K562 (cell line): ENCODE measurements around the gene KLK1. TPM values are rescaled to one million over a fixed set of nuclear protein-coding genes. Genes with fewer than 3 reads are reported as not detected.
A peak's percentile ranks its signal among the peaks of the same experiment; 100 is the strongest.

Experiments
- CBFA2T3 ChIP-seq: fragments of 450-650 bp; IDR thresholded peaks from 2 replicates; pipeline ENCODE4 v1.6.1; 2017
- E2F1 ChIP-seq: sonication (generic); formaldehyde crosslinking; IDR thresholded peaks from 2 replicates; pipeline ENCODE4 v1.8.1; 2023; ENCODE audit warnings: mild to moderate bottlenecking, missing genetic modification reagents, moderate library complexity
- NFIC ChIP-seq: fragments of 450-650 bp; IDR thresholded peaks from 2 replicates; pipeline ENCODE4 v1.6.1; 2017; ENCODE audit warnings: mild to moderate bottlenecking, inconsistent platforms
- NR1H2 ChIP-seq: sonication (generic); formaldehyde crosslinking; IDR thresholded peaks from 2 replicates; pipeline ENCODE4 v1.4.0; 2020; ENCODE audit warnings: mild to moderate bottlenecking, missing genetic modification reagents
- POLR2A ChIP-seq: fragments of 450-650 bp; conservative IDR thresholded peaks from 2 replicates; pipeline ENCODE4 v1.6.1; 2016
- POLR2AphosphoS5 ChIP-seq: IDR thresholded peaks from 2 replicates; pipeline ENCODE4 v1.6.1; 2011; ENCODE audit warnings: mild to moderate bottlenecking, low read depth, low read length, moderate library complexity; ENCODE audit not compliant: control insufficient read depth, insufficient read depth
- POLR2G ChIP-seq: fragments of 200-400 bp; formaldehyde crosslinking; IDR thresholded peaks from 2 replicates; pipeline ENCODE4 v1.6.1; 2017; ENCODE audit warnings: low read depth, mild to moderate bottlenecking, antibody characterized with exemption, low read length, moderate library complexity
- RBFOX2 ChIP-seq: fragments of 200-400 bp; formaldehyde crosslinking; IDR thresholded peaks from 2 replicates; pipeline ENCODE4 v1.6.1; 2017; ENCODE audit warnings: low read depth, mild to moderate bottlenecking, low read length, moderate library complexity
- SIN3A ChIP-seq, 2 experiments: fragments of 150-350 bp in 1 of 2; IDR thresholded peaks; 2 replicates each; pipeline ENCODE4 v1.6.1; 2011 to 2016; ENCODE audit warnings: borderline replicate concordance in 2 of 2, low read depth in 2 of 2, low read length in 2 of 2, mild to moderate bottlenecking in 2 of 2, moderate library complexity in 2 of 2; ENCODE audit not compliant: control insufficient read depth in 1 of 2
- SPI1 ChIP-seq: IDR thresholded peaks from 2 replicates; pipeline ENCODE4 v1.6.1; 2011; ENCODE audit warnings: low read depth, low read length, control low read depth, borderline replicate concordance
- SUPT5H ChIP-seq: fragments of 450-650 bp; IDR thresholded peaks from 2 replicates; pipeline ENCODE4 v1.6.1; 2016
- ZBED1 ChIP-seq: IDR thresholded peaks from 2 replicates; pipeline ENCODE4 v1.6.1; 2014
- ZFX ChIP-seq: sonication (generic); formaldehyde crosslinking; IDR thresholded peaks from 2 replicates; pipeline ENCODE4 v1.8.0; 2022; ENCODE audit warnings: mild to moderate bottlenecking, missing genetic modification reagents, moderate library complexity
- ZNF280B ChIP-seq: fragments of 250-450 bp; sonication (Bioruptor Pico); IDR thresholded peaks from 2 replicates; pipeline ENCODE4 v1.5.1; 2021; ENCODE audit warnings: mild to moderate bottlenecking
- polyA plus RNA-seq, 8 experiments: library from polyadenylated mRNA; depleted of rRNA in 4 of 8; stranded (reverse) in 5 of 8; unstranded in 3 of 8; fragments of >200 nt; fragmentation: Nextera tagmentation in 2 of 8; fragmentation: Illumina TruSeq in 1 of 8; extraction: Ambion mirVana in 2 of 8; extraction: Trizol in 1 of 8; gene quantifications; 2 replicates each; pipeline versions ENCODE4 v1.2.1 to v1.2.3, GENCODE V29; 2011 to 2014; ENCODE audit warnings: inconsistent platforms in 1 of 8, missing spikeins in 1 of 8
- total RNA-seq, 7 experiments: library from RNA; depleted of rRNA in 6 of 7; stranded (reverse); fragments of >200 nt in 6 of 7; fragmentation: Illumina TruSeq in 2 of 7; extraction: Trizol in 2 of 7; gene quantifications; 2 replicates each; pipeline versions ENCODE4 v1.2.1 to v1.2.3, GENCODE V29; 2011 to 2021; ENCODE audit warnings: low replicate concordance in 1 of 7
- TF ChIP-seq, protein P1 (sequence below), 2 experiments: fragments of 450-650 bp; formaldehyde crosslinking in 1 of 2; IDR thresholded peaks; 2 replicates each; pipeline versions ENCODE4 v1.4.0 to v1.6.1; 2014 to 2020; ENCODE audit warnings: mild to moderate bottlenecking in 2 of 2, borderline replicate concordance in 1 of 2, low read depth in 1 of 2

The KLK1 gene
- total and polyA plus RNA-seq, 9 of the 15 experiments (the other 6 are each of a cell fraction or from before 2014, with no cell fraction given), result 0.87 to 15.4 (median 9.1) TPM

DNA sequence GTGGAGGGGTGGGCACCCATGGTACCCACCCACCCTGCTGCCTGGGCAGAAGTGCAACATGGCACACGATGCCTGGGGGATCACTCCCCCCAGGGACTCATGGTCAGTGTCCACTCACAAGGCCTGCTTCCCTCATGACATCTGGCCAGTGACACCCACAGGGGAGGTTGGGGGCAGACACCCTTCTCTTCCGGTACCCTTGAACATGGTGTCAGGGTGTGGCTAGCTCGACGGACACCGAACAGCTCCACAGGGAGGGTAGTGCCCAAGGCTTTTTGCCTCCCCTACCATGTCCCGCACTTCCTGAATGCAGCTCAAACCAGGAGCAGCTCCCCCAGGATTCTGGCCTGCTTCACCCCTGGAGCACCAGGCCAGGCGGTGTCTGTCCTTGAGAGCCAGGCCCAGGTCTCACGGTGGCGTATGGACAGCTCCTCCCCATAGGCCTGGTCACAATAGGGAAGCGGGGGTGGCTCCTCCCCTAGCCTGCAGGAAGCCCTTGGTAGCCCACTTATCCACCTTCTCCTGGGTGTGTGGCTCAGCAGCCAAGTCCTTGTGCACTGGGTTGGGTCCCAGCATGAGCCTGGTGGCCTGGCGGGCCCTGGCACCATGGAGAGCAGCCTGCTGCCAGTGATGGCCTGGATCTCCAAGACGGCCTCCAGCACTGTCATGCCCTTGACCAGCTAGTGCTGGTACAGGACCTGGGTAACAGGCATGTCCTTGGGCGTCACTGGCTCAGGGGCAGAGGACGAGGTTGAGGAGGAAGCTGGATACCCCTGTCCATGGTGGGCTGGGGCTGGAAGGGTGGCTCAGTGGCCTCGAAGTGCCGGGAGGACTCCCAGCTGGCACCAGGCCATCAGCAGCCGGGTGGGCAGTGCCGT, 25.6 kb downstream of the KLK1 start (continued):
- TF ChIP-seq ZNF280B (CRISPR knock-in tag), result no peak
- TF ChIP-seq POLR2A, result peak; percentile 45
- TF ChIP-seq SIN3A (IDR thresholded peaks at IDR 0.05; ENCODE audit: borderline replicate concordance in 2 of 2, control insufficient read depth in 1 of 2, low read depth in 2 of 2, low read length in 2 of 2), result 0 out of 4 replicates have a peak, but pooled peaks of 1 of the 2 experiments have one; percentile 7
- 0 out of 2 replicates have a peak, but pooled peaks have one; percentile 44 for TF ChIP-seq POLR2AphosphoS5
- TF ChIP-seq ZBED1, result 0 out of 2 replicates have a peak, but pooled peaks have one; percentile 21
- no peak for TF ChIP-seq CBFA2T3
- TF ChIP-seq NR1H2 (CRISPR knock-in tag), result 0 out of 2 replicates have a peak, but pooled peaks have one; percentile 46
- TF ChIP-seq NFIC, result peak; percentile 53; the same call in 1 of the 2 replicates
- TF ChIP-seq POLR2G, result peak; percentile 23
- peak; percentile 50 for TF ChIP-seq ZFX
- peak; percentile 28 for TF ChIP-seq SUPT5H
- TF ChIP-seq, protein P1, sequence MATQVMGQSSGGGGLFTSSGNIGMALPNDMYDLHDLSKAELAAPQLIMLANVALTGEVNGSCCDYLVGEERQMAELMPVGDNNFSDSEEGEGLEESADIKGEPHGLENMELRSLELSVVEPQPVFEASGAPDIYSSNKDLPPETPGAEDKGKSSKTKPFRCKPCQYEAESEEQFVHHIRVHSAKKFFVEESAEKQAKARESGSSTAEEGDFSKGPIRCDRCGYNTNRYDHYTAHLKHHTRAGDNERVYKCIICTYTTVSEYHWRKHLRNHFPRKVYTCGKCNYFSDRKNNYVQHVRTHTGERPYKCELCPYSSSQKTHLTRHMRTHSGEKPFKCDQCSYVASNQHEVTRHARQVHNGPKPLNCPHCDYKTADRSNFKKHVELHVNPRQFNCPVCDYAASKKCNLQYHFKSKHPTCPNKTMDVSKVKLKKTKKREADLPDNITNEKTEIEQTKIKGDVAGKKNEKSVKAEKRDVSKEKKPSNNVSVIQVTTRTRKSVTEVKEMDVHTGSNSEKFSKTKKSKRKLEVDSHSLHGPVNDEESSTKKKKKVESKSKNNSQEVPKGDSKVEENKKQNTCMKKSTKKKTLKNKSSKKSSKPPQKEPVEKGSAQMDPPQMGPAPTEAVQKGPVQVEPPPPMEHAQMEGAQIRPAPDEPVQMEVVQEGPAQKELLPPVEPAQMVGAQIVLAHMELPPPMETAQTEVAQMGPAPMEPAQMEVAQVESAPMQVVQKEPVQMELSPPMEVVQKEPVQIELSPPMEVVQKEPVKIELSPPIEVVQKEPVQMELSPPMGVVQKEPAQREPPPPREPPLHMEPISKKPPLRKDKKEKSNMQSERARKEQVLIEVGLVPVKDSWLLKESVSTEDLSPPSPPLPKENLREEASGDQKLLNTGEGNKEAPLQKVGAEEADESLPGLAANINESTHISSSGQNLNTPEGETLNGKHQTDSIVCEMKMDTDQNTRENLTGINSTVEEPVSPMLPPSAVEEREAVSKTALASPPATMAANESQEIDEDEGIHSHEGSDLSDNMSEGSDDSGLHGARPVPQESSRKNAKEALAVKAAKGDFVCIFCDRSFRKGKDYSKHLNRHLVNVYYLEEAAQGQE (IDR thresholded peaks at IDR 0.05; ENCODE audit: borderline replicate concordance), result peak; percentile 58; the same call in 1 of the 2 replicates
- TF ChIP-seq, protein P1 (CRISPR knock-in tag; IDR thresholded peaks at IDR 0.05; ENCODE audit: low read depth), result no peak
- peak; percentile 73 for TF ChIP-seq RBFOX2
- peak; percentile 10; the same call in 1 of the 2 replicates for TF ChIP-seq SPI1
- TF ChIP-seq E2F1 (CRISPR knock-in tag), result 0 out of 2 replicates have a peak, but pooled peaks have one; percentile 51
